NCI-H345 treated with DMSO at 0.1 percent for 48 hours (cell line): ENCODE data around the gene UBE2J2.

Experiments used
- DNase-seq: peaks from one replicate; lab custom pipeline; 2025; ENCODE audit not compliant: unreplicated experiment; lab: John Stamatoyannopoulos, UW

The UBE2J2 gene

GRCh38 chr1:1242461-1243265 is 31.0 kb downstream of the UBE2J2 start:
- no peak for DNase-seq

DNA sequence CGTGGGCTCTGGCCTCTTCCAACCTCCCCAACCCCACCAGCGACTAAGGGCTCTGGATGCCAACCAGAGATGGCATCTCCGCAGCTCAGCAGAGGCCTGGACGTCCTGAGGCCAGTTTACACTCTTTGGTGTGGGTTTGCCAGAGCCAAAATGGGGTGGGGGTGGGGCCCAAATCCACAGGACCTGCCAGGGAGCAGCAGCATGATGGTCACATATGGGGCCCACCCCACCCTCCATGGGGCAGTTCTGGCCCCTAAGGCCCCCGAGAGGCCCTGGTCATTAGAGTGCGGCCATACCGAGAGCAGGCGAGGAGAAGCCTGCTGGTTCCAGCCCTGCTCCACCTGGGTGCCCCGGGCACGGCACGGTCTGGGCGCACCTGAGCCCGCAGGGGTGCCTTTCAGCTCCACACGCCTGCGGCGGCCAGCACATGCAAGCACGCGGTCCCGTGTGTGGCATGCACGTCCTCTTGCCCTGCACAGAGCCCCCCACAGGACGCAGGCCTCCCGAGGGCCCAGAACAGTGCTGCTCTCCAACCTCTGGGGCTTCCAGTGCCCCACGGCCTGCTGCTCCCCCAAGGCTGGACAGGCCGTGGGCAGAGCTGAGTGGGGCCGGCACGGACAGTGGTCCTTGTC is 31.9 kb downstream of the UBE2J2 start:
- no peak for DNase-seq

GRCh38 chr1:1240822-1241587 is 32.6 kb downstream of the UBE2J2 start:
- no peak for DNase-seq

DNA sequence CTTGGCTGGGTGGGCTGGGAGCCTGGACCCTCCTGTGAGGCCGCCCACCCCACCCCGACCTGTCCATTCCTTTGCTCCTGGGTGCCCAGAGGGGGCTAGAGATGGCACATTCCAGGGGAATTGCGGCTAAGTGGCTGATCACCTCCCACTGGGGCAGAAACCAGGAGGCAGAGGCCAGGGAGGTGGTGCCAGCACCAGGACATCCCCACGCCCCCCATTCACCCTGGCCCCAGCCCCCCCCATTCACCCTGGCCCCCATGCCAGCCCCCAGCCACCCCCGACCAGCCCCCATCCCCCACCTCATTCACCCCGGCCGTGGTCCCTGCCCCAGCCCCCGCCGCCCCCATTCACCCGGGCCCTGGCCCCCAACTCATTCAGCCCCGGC is 33.3 kb downstream of the UBE2J2 start:
- no peak for DNase-seq

DNA sequence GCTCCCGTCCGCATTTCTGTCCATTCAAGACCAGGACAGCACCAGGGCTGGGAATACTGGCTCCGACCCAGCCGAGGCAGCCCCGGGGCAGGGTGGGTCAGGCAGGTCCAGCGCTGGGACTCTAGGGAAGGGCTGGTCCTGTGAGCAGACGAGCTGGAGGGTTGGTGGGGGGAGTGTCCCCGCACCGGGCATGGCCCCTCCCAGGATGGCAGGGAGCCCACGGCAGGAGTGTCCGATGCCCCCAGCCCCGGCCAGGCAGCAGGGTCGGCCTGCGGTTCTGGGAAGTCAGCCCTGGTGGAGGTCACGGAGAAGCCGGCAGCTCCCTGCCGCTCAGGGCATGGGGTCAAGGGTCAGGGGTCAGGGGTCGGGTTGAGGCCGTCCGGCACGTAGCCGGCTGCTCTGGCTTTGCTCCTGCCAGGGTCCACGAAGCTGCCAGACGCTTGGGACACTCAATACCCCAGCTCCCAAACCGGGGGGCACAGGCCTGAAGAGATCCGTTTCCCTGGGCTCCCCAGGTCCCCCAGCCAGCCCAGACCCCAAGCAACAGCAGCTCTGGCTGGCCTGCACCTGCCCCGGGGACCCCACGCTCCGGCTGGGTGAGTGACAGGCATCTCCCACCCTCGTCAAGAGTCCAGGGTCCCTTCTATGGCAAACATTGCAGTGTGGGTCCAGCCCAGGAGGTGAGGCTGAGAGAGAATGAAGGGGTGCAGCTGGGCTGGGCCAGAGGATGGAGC is 33.9 kb downstream of the UBE2J2 start:
- DNase-seq: no peak

DNA sequence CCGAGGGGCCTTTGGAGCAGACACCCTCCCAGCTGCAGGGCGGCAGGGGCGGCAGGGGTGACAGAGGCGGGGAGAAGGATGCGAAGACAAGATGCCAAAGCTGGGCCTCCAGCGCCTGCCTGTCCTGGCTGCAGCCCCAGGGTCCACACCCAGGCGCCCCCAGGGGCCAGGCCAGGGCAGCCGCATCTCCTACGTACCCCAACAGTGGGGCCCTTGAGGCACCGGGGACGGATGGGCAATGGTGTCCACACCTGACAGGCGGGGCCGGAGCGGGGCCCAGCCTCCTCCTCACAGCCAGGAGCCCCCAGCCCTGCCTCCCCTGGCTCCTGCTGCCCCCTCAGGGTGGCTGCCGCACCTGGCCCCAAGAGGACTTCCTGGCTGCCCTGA is 34.4 kb downstream of the UBE2J2 start:
- no peak for DNase-seq

- no peak for DNase-seq
These were observed 34.9 kb downstream of the UBE2J2 start for GRCh38 chr1:1238702-1239178.

GRCh38 chr1:1237874-1238701 is 35.6 kb downstream of the UBE2J2 start:
- DNase-seq: no peak

GRCh38 chr1:1236945-1237873 is 36.4 kb downstream of the UBE2J2 start:
- no peak for DNase-seq

GRCh38 chr1:1236176-1236763 is 37.4 kb downstream of the UBE2J2 start:
- DNase-seq: no peak

- no peak for DNase-seq
These were observed 38.5 kb downstream of the UBE2J2 start for GRCh38 chr1:1235016-1235744.

DNA sequence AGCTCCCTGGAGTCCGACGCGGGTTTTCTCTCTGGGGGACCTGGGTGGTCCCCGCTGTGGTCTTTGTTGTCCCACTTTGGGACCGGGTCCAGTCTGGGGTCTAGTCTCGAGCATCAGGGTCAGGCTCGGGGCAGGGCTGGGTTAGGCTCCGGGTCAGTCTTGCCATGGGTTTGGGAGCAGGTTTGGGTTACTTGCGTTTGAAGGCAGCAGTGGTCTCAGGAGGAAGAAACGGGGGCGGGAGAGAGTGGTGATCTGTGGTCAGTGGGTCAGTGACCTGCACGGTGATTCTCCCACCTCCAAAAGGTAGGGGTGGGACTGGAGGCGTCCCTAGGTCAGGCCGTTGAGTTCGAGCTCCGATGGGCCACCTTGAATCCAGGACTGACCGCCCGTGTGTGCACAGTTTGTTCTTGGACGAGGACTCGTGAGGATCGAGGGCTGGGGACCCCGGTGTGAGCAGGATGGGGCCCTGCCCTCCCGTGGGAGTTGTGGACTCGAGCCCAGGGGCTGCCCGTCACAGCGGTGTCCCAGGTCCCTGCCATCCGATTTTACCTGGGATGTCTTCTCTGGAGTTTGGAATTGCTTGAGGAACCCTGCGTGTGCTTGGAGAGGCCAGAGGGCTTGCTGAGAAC is 39.4 kb downstream of the UBE2J2 start:
- DNase-seq: no peak

GRCh38 chr1:1233567-1233892 is 40.1 kb downstream of the UBE2J2 start:
- no peak for DNase-seq

- DNase-seq: no peak
These were observed 40.7 kb downstream of the UBE2J2 start for GRCh38 chr1:1232796-1233566.

DNA sequence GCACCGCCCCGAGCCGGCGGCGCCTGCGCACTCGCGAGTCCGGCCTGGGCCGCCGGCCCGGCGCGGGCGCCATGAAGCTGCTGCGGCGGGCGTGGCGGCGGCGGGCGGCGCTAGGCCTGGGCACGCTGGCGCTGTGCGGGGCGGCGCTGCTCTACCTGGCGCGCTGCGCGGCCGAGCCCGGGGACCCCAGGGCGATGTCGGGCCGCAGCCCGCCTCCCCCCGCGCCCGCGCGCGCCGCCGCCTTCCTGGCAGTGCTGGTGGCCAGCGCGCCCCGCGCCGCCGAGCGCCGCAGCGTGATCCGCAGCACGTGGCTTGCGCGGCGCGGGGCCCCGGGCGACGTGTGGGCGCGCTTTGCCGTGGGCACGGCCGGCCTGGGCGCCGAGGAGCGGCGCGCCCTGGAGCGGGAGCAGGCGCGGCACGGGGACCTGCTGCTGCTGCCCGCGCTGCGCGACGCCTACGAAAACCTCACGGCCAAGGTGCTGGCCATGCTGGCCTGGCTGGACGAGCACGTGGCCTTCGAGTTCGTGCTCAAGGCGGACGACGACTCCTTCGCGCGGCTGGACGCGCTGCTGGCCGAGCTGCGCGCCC is 41.4 kb downstream of the UBE2J2 start, which contains the start of gene B3GALT6:
B3GALT6 (plus strand) TSS at position 30 of the 588 bp plus-strand sequence; CDS start at position 72, 42 bp downstream.
- no peak for DNase-seq

- DNase-seq: peak; percentile 90
These were observed 42.0 kb downstream of the UBE2J2 start, which contains the start of gene SDF4 for GRCh38 chr1:1231400-1232207. Gene SDF4, minus strand, starts transcription at chr1:1232001. Its CDS starts 3,229 bp downstream, at chr1:1228772.
